Measurements from ENCODE around the gene KLRC4. TPM values are rescaled to one million over a fixed set of nuclear protein-coding genes. Genes with fewer than 3 reads are reported as not detected.

The KLRC4 gene
- total and polyA plus RNA-seq, 2 donors (not counting 3 experiments of a cell fraction or from before 2014, with no cell fraction given), result not detected

DNA sequence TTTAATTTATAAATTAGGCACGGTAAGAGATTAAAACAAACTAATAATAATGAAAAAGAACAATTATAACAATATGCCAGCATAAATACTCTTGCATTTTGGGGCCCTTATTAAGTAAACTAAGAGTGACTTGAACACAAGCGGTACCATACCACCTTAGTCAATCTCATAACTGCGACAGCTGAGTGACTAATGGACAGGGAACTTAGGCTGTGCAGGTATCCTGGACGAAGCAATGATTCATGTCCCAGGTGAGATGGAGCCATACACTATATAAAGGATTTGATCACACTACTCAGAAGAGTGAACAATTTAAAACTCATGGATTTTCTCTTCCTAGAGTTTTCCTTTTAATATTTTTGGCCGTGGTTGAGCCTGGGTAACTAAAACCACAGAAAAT is 4.3 kb downstream of the KLRC4 start:
- dilution Hi-C loops (cut with MboI; ENCODE audit: extremely low pct_ligation_motif_present, low sequenced_read_pairs) (no loop called here), intact Hi-C loops (cut with micrococcal nuclease) (no loop called here)
- Histone ChIP-seq H3K9me1 (replicated peaks; ENCODE audit: control insufficient read depth, extremely low read depth, insufficient read depth, low read length) (no peaks in the 10 kb centered on the region), H4K20me1 (replicated peaks; ENCODE audit: control insufficient read depth, extremely low read depth, insufficient read depth, low read length) (no peaks in the 10 kb centered on the region), H3K27ac (ENCODE audit: insufficient read depth, low read depth, low read length) (no peak overlapping the region), H3K9ac (replicated peaks; ENCODE audit: extremely low read depth, insufficient read depth, low read length) (no peak overlapping the region), H3K27me3 (ENCODE audit: control insufficient read depth in 2 of 2, insufficient read depth in 2 of 2, low read length in 2 of 2) (no peaks in the 10 kb centered on the region), H3K36me3 (ENCODE audit: control insufficient read depth in 2 of 2, extremely low read depth in 1 of 2, insufficient read depth in 2 of 2, low read length in 2 of 2) (no peaks in the 10 kb centered on the region), H3K4me3 (replicated peaks in 1 of 3; ENCODE audit: insufficient read depth in 1 of 3, low read depth in 1 of 3, low read length in 3 of 3) (no peak overlapping the region), H3K79me2 (ENCODE audit: control insufficient read depth, insufficient read depth, low read length) (no peaks in the 10 kb centered on the region), H3K4me2 (ENCODE audit: insufficient read depth, low read length) (no peak overlapping the region), H2AFZ (ENCODE audit: low read depth, low read length) (no peak overlapping the region), H3K9me3 (replicated peaks; ENCODE audit: control insufficient read depth, insufficient read depth, low read length) (no peaks in the 10 kb centered on the region), H3K4me1 (ENCODE audit: control insufficient read depth, extremely low read depth, insufficient read depth, low read length) (no peaks in the 10 kb centered on the region)
- TF ChIP-seq EZH2 (IDR thresholded peaks at IDR 0.05; ENCODE audit: borderline replicate concordance, low read depth, low read length, severe bottlenecking) (no peak), POLR2AphosphoS5 (IDR thresholded peaks at IDR 0.05; ENCODE audit: insufficient read depth, low read depth, low read length) (no peak), POLR2A (IDR thresholded peaks at IDR 0.05; ENCODE audit: low read depth, low read length) (no peak)
- BruUV-seq (replicated peaks), result no TSS peak
- FAIRE-seq, result no peak
- POLR2A ChIA-PET, result no interaction called here
- CTCF ChIA-PET, result interaction anchor here (1.2 kb wide), 1 partner anchor 13 kb away, joined by 3 read pairs; no protein-coding TSS in a partner anchor
- no peak for DNase-seq (ENCODE audit: low read depth, low spot score)

- DNase-seq (ENCODE audit: low read depth, low spot score) (no peak), FAIRE-seq (no peak)
- no peaks in the 10 kb centered on the region for H3K4me1 ChIP-seq (ENCODE audit: control insufficient read depth, extremely low read depth, insufficient read depth, low read length)
- no peaks in the 10 kb centered on the region for H3K79me2 ChIP-seq (ENCODE audit: control insufficient read depth, insufficient read depth, low read length)
- no peak overlapping the region for H3K4me3 ChIP-seq (replicated peaks in 1 of 3; ENCODE audit: insufficient read depth in 1 of 3, low read depth in 1 of 3, low read length in 3 of 3)
- H3K4me2 ChIP-seq (ENCODE audit: insufficient read depth, low read length), result no peak overlapping the region
- TF ChIP-seq EZH2 (IDR thresholded peaks at IDR 0.05; ENCODE audit: borderline replicate concordance, low read depth, low read length, severe bottlenecking) (no peak), POLR2AphosphoS5 (IDR thresholded peaks at IDR 0.05; ENCODE audit: insufficient read depth, low read depth, low read length) (no peak), JUN (IDR thresholded peaks at IDR 0.05; ENCODE audit: borderline replicate concordance, insufficient read depth, insufficient read length, low read depth) (no peak), GATA2 (IDR thresholded peaks at IDR 0.05; ENCODE audit: insufficient read depth, insufficient read length, low read depth, low read length) (no peak), POLR2A (IDR thresholded peaks at IDR 0.05; ENCODE audit: low read depth, low read length) (no peak), MYC (IDR thresholded peaks at IDR 0.05; ENCODE audit: low read depth, low read length) (no peak), FOS (IDR thresholded peaks at IDR 0.05; ENCODE audit: borderline replicate concordance, insufficient read depth, low read length) (no peak)
- TF ChIP-seq, protein P1, sequence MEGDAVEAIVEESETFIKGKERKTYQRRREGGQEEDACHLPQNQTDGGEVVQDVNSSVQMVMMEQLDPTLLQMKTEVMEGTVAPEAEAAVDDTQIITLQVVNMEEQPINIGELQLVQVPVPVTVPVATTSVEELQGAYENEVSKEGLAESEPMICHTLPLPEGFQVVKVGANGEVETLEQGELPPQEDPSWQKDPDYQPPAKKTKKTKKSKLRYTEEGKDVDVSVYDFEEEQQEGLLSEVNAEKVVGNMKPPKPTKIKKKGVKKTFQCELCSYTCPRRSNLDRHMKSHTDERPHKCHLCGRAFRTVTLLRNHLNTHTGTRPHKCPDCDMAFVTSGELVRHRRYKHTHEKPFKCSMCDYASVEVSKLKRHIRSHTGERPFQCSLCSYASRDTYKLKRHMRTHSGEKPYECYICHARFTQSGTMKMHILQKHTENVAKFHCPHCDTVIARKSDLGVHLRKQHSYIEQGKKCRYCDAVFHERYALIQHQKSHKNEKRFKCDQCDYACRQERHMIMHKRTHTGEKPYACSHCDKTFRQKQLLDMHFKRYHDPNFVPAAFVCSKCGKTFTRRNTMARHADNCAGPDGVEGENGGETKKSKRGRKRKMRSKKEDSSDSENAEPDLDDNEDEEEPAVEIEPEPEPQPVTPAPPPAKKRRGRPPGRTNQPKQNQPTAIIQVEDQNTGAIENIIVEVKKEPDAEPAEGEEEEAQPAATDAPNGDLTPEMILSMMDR (IDR thresholded peaks at IDR 0.05; ENCODE audit: extremely low read depth in 1 of 2, insufficient read depth in 1 of 2, low read depth in 1 of 2, low read length in 2 of 2), result no peak
- TF ChIP-seq, protein P2, sequence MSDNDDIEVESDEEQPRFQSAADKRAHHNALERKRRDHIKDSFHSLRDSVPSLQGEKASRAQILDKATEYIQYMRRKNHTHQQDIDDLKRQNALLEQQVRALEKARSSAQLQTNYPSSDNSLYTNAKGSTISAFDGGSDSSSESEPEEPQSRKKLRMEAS (IDR thresholded peaks at IDR 0.05; ENCODE audit: insufficient read depth, insufficient read length), result no peak
- no peaks in the 10 kb centered on the region for H3K9me1 ChIP-seq (replicated peaks; ENCODE audit: control insufficient read depth, extremely low read depth, insufficient read depth, low read length)
- H3K27me3 ChIP-seq (ENCODE audit: control insufficient read depth in 2 of 2, insufficient read depth in 2 of 2, low read length in 2 of 2), result no peaks in the 10 kb centered on the region
- no peaks in the 10 kb centered on the region for H3K9me3 ChIP-seq (replicated peaks; ENCODE audit: control insufficient read depth, insufficient read depth, low read length)
- intact Hi-C loops (cut with micrococcal nuclease), result no loop called here
- BruUV-seq (replicated peaks), result no TSS peak
- ChIA-PET POLR2A (no interaction called here), CTCF (interaction anchor here (1.2 kb wide), 1 partner anchor 12 kb away, joined by 3 read pairs; no protein-coding TSS in a partner anchor)
- H2AFZ ChIP-seq (ENCODE audit: low read depth, low read length), result no peak overlapping the region
- H3K36me3 ChIP-seq (ENCODE audit: control insufficient read depth in 2 of 2, extremely low read depth in 1 of 2, insufficient read depth in 2 of 2, low read length in 2 of 2), result no peaks in the 10 kb centered on the region
- H3K9ac ChIP-seq (replicated peaks; ENCODE audit: extremely low read depth, insufficient read depth, low read length), result no peak overlapping the region
- H3K27ac ChIP-seq (ENCODE audit: insufficient read depth, low read depth, low read length), result no peak overlapping the region
- H4K20me1 ChIP-seq (replicated peaks; ENCODE audit: control insufficient read depth, extremely low read depth, insufficient read depth, low read length), result no peaks in the 10 kb centered on the region
- dilution Hi-C loops (cut with MboI; ENCODE audit: extremely low pct_ligation_motif_present, low sequenced_read_pairs), result no loop called here
Measured at GRCh38 chr12:10404798-10405197, 4.8 kb downstream of the KLRC4 start.

Data from endothelial cell of umbilical vein (primary cell).